Prostate gland (tissue), 2 donors: ENCODE measurements around the gene TLR6. TPM values are rescaled to one million over a fixed set of nuclear protein-coding genes. Genes with fewer than 3 reads are reported as not detected.

ENCODE experiments used
- DNase-seq: peaks from one replicate; pipeline ENCODE4 v3.0.0-alpha.2; 2019; ENCODE audit warnings: low spot score
- H3K27ac ChIP-seq, 2 donors: fragments of 200-600 bp; sonication (generic); 2 replicates each; pipeline ENCODE4 v1.5.1; 2017 to 2019
- H3K27me3 ChIP-seq: fragments of 200-600 bp; sonication (generic); replicated peaks from 2 replicates; pipeline ENCODE4 v1.5.1; 2019; ENCODE audit not compliant: insufficient read depth
- H3K36me3 ChIP-seq, 2 donors: fragments of 200-600 bp; sonication (generic); 1 replicate in 1 of 2; 2 replicates in 1 of 2; pipeline versions ENCODE4 v1.5.1 to v1.8.1; 2017 to 2019
- H3K4me1 ChIP-seq: fragments of 200-600 bp; sonication (generic); replicated peaks from 2 replicates; pipeline ENCODE4 v1.5.1; 2019
- H3K4me3 ChIP-seq, 2 donors: fragments of 200-600 bp; sonication (generic); 2 replicates each; pipeline ENCODE4 v1.5.1; 2017 to 2019
- H3K9me3 ChIP-seq: fragments of 200-600 bp; sonication (generic); 2 replicates; pipeline ENCODE4 v1.5.1; 2017
- CTCF ChIP-seq, 4 experiments: fragments of 200-600 bp in 2 of 4; fragments of 450-650 bp in 2 of 4; sonication (generic) in 2 of 4; IDR thresholded peaks; 1 replicate in 3 of 4; 2 replicates in 1 of 4; pipeline ENCODE4 v1.5.1; 2016 to 2019; ENCODE audit warnings: antibody characterized with exemption in 4 of 4, mild to moderate bottlenecking in 2 of 4, moderate library complexity in 2 of 4
- POLR2A ChIP-seq: fragments of 450-650 bp; IDR thresholded peaks from one replicate; pipeline ENCODE4 v1.6.1; 2016; ENCODE audit warnings: antibody characterized with exemption, mild to moderate bottlenecking
- POLR2AphosphoS5 ChIP-seq: sonication (generic); formaldehyde crosslinking; IDR thresholded peaks from one replicate; pipeline ENCODE4 v1.6.1; 2017; ENCODE audit warnings: antibody characterized with exemption
- WGBS: methylation state at CpG from one replicate; pipeline ENCODE4 v1.1.5; 2018; 5-methylcytosine and 5-hydroxymethylcytosine counted together
- intact Hi-C: fragments of 100-400 bp; cut with DNase I; formaldehyde crosslinking; loops from one replicate; pipeline ENCODE4 v1.14.2; 2022
- total RNA-seq, 2 donors: library from RNA; depleted of rRNA; stranded (reverse); fragments of >200 nt; gene quantifications; one replicate each; pipeline ENCODE4 v1.1.0, GENCODE V29; 2016

The TLR6 gene
- total RNA-seq, 2 donors from 2014 or later: 1.0 to 1.5 TPM

- no peaks in the 10 kb centered on the region for H3K9me3 ChIP-seq
- H3K4me1 ChIP-seq: no peaks in the 10 kb centered on the region
- no peaks in the 10 kb centered on the region for H3K36me3 ChIP-seq
- 25% methylated on average over 3 of the region's 3 CpGs for WGBS
- no peak for DNase-seq
- intact Hi-C loops: no loop called here
- TF ChIP-seq POLR2AphosphoS5 (no peak), CTCF (IDR thresholded peaks at IDR 0.05) (no peak), POLR2A (no peak)
- H3K27me3 ChIP-seq: peaks cover 3% of the 10 kb centered on the region
- H3K27ac ChIP-seq: no peak overlapping the region
- no peak overlapping the region for H3K4me3 ChIP-seq
Observed at GRCh38 chr4:38819569-38819968, 37.0 kb downstream of the TLR6 start.

GRCh38 chr4:38818441-38818976, 38.1 kb downstream of the TLR6 start:
- intact Hi-C loops: no loop called here
- Histone ChIP-seq H3K36me3 (no peaks in the 10 kb centered on the region), H3K4me3 (no peak overlapping the region), H3K4me1 (no peaks in the 10 kb centered on the region), H3K27ac (no peak overlapping the region), H3K9me3 (no peaks in the 10 kb centered on the region), H3K27me3 (peaks cover 3% of the 10 kb centered on the region)
- 49% methylated on average over 5 of the region's 5 CpGs for WGBS
- TF ChIP-seq CTCF (IDR thresholded peaks at IDR 0.05) (no peak), POLR2AphosphoS5 (no peak), POLR2A (no peak)
- DNase-seq: peak; percentile 10

- Histone ChIP-seq H3K4me3 (no peak overlapping the region), H3K27me3 (peaks cover 3% of the 10 kb centered on the region), H3K4me1 (no peaks in the 10 kb centered on the region), H3K27ac (no peak overlapping the region), H3K9me3 (no peaks in the 10 kb centered on the region), H3K36me3 (no peaks in the 10 kb centered on the region)
- WGBS: 71% methylated on average over 3 of the region's 3 CpGs
- DNase-seq: no peak
- intact Hi-C loops: no loop called here
- TF ChIP-seq POLR2A (no peak), POLR2AphosphoS5 (no peak), CTCF (IDR thresholded peaks at IDR 0.05) (no peak)
Observed at GRCh38 chr4:38815885-38816782, 40.5 kb downstream of the TLR6 start.

- Histone ChIP-seq H3K27me3 (peaks cover 3% of the 10 kb centered on the region), H3K27ac (no peak overlapping the region), H3K4me3 (no peak overlapping the region), H3K9me3 (no peaks in the 10 kb centered on the region), H3K4me1 (no peaks in the 10 kb centered on the region), H3K36me3 (no peaks in the 10 kb centered on the region)
- no peak for DNase-seq
- intact Hi-C loops: no loop called here
- WGBS: 84% methylated on average over 3 of the region's 3 CpGs
- TF ChIP-seq CTCF (IDR thresholded peaks at IDR 0.05): no peak
- TF ChIP-seq POLR2AphosphoS5: no peak
- no peak for TF ChIP-seq POLR2A
Observed at GRCh38 chr4:38814386-38814785, 42.2 kb downstream of the TLR6 start.
